NCI-H748 (cell line): Measurements from ENCODE around the gene IRF7.
A peak's percentile ranks its signal among the peaks of the same experiment; 100 is the strongest.
"Not testable (repeated sequence)": the region's sequence is repeated elsewhere in the genome, so short reads cannot be mapped to it uniquely, and the experiment has no call there.

ENCODE experiments used
- DNase-seq: peaks from one replicate; lab custom pipeline; 2025; ENCODE audit not compliant: unreplicated experiment; lab: John Stamatoyannopoulos, UW

Gene IRF7

GRCh38 chr11:584287-584686, 31.5 kb downstream of the IRF7 start:
- DNase-seq, result no peak

GRCh38 chr11:581752-582151, 34.0 kb downstream of the IRF7 start:
- no peak for DNase-seq

GRCh38 chr11:581342-581741, 34.4 kb downstream of the IRF7 start:
- DNase-seq, result no peak

- no peak for DNase-seq
Observed at GRCh38 chr11:579830-580601, 35.7 kb downstream of the IRF7 start.

DNA sequence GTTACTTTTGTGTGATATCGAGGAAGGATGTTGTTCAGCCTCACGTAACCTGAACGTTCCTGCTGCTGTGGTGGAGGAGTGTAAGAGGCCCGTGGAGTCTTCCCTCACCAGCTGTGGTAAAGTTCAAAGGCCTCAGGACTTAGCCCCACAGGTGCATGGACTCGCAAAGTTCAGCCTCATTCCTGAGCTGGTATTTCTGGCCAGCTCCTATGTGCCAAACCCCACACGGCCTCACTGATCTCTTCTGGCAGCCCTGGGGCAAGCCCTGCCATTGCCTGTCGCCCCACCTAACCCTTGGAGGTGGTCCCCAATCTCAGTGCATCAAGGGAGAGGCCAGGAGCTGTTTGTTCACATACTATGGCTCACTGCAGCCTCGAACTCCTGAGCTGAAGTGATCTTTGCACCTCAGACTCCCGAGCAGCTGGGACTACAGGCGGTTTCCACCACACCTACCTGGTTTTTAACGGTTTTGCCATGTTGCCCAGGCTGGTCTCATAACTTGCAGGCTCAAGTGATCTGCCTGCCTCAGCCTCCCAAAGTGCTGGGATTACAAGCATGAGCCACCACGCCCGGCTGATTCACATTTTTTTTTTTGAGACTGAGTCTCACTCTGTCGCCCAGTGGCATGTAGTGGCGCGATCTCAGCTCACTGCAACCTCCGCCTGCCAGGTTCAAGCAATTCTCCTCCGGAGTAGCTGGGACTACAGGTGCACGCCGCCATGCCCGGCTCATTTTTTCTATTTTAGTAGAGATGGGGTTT, 37.3 kb downstream of the IRF7 start:
- no peak for DNase-seq

GRCh38 chr11:577611-577894, 38.2 kb downstream of the IRF7 start:
- no peak for DNase-seq

GRCh38 chr11:576811-577610, 38.7 kb downstream of the IRF7 start:
- DNase-seq, result no peak

- peak; percentile 93 for DNase-seq
Observed at GRCh38 chr11:575996-576768, 39.6 kb downstream of the IRF7 start, which contains the start of gene PHRF1. TSS of gene PHRF1 (plus strand) at chr11:576470. CDS start at chr11:581513, 5,043 bp downstream.

- DNase-seq, result peak; percentile 84
Observed at GRCh38 chr11:575313-575995, 40.3 kb downstream of the IRF7 start.

- peak; percentile 56 for DNase-seq
Observed at GRCh38 chr11:574632-575312, 41.0 kb downstream of the IRF7 start.

DNA sequence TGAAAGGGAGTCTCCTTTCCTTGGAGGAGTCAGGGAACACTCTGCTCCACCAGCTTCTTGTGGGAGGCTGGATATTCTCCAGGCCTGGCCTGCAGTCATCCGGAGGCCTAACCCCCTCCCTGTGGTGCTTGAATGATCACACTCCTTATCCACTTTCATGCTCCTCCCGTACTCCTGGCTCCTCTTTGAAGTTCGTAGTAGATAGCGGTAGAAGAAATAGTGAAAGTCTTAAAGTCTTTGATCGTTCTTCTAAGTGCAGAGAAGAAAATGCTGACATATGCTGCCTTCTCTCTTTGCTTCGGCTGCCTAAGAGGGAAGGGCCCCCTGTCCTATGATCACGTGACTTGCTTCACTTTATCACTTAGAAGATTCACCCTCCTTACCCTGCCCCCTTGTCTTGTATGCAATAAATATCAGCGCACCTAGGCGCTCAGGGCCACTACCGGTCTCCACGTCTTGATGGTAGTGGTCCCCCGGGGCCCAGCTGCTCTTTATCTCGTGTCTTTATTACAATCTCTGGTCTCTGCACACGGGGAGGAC, 41.6 kb downstream of the IRF7 start:
- not testable (repeated sequence) for DNase-seq

GRCh38 chr11:573146-573759, 42.5 kb downstream of the IRF7 start:
- no peak for DNase-seq

GRCh38 chr11:571802-572185, 44.0 kb downstream of the IRF7 start:
- DNase-seq, result no peak

GRCh38 chr11:569158-569885, 46.4 kb downstream of the IRF7 start:
- no peak for DNase-seq

GRCh38 chr11:568306-569157, 47.2 kb downstream of the IRF7 start:
- DNase-seq, result peak; percentile 97

DNA sequence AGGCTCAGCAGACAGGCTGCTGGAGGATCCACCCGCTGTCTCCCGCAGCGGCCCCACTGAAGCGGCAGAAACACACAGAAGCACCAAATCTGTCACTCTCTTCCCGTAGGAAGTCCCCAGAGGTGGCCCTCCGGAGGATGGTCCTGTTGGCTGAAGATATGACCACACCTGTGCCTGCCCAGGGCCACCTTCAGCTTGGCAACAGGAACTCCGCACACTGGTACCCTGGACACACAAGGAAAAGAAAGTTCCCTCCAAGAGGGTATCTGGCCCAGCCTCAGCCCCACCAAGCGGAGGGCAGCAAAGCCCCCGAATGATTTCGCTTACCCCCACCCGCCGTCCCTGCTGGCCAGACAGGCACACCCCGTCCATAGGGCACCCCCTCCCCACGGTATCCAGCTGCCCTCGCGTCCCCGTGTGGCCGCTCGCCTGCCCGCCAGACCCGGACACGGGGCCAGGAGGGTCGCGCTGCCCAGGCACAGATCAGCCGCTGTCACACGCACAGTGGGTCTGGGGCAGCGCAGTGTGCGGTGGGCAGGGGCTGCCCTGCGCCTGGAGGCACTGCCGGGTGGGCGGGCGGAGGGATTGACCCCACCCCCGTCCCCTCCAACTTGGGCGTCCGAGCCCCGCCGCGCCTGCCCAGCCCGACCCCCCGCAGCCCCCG, 48.0 kb downstream of the IRF7 start:
- DNase-seq, result peak; percentile 69

GRCh38 chr11:567011-567628, 48.6 kb downstream of the IRF7 start:
- DNase-seq, result no peak
